HG02798 (cell line): Measurements from ENCODE around the gene PPP1R9A.

Experiments
- ATAC-seq: cut with Tn5 transposase; IDR thresholded peaks from one replicate; pipeline ENCODE4 v1.9.1; 2021; ENCODE audit warnings: mild to moderate bottlenecking; ENCODE audit not compliant: unreplicated experiment, poor library complexity

PPP1R9A gene

GRCh38 chr7:95088536-95089215 lies 181.3 kb downstream of the PPP1R9A start:
- ATAC-seq = no peak

- no peak for ATAC-seq
Observed at GRCh38 chr7:95089414-95090315, 182.3 kb downstream of the PPP1R9A start.

GRCh38 chr7:95092324-95092723 lies 184.9 kb downstream of the PPP1R9A start:
- ATAC-seq = no peak

GRCh38 chr7:95095259-95095965 lies 188.0 kb downstream of the PPP1R9A start:
- ATAC-seq = no peak

GRCh38 chr7:95095966-95096540 lies 188.7 kb downstream of the PPP1R9A start:
- ATAC-seq = no peak

- ATAC-seq = no peak
Observed at GRCh38 chr7:95097291-95097690, 189.9 kb downstream of the PPP1R9A start.

DNA sequence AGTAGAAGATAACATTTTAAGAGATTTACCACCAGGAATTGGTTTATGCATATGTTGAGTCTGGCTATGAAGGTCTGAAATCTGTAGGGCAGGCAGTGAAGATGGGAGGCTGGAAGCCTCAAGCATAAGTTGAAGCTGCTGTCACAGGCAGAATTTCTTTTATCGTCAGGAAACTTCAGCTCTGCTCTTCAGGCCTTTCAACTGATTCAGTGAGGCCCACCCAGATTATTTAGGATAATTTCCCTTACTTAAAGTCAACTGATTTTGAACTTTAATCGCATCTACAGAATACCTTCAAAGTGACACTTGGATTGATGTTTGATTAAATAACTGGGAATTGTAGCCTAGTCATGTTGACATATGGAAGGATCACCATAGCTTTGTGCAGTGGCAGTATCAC lies 190.5 kb downstream of the PPP1R9A start:
- no peak for ATAC-seq

GRCh38 chr7:95099106-95099505 lies 191.7 kb downstream of the PPP1R9A start:
- no peak for ATAC-seq

GRCh38 chr7:95101422-95101821 lies 194.0 kb downstream of the PPP1R9A start:
- no peak for ATAC-seq

- no peak for ATAC-seq
Observed at GRCh38 chr7:95102662-95103061, 195.3 kb downstream of the PPP1R9A start.

- ATAC-seq = no peak
Observed at GRCh38 chr7:95104739-95105138, 197.3 kb downstream of the PPP1R9A start.

GRCh38 chr7:95105627-95106026 lies 198.2 kb downstream of the PPP1R9A start:
- no peak for ATAC-seq

DNA sequence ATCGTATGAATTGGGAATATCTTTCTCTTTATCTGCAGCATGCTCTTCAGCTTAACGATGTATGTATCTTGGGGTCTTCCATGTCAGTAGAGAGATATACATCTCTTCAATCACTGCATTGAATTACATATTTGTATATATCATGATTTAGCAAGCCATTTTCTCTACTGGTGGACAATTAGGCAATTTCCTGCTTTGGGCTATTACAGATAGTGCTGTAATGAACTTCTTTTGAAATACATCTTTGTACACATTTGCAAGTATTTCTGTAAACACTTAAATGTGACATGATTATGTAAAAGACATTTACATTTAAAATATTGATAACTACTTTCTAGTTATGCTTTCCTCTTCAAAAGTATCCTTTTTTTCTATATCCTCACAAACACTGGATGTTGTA lies 199.0 kb downstream of the PPP1R9A start:
- ATAC-seq = no peak

GRCh38 chr7:95110707-95111106 lies 203.3 kb downstream of the PPP1R9A start:
- ATAC-seq = no peak

- ATAC-seq = no peak
Observed at GRCh38 chr7:95113590-95113989, 206.2 kb downstream of the PPP1R9A start.

DNA sequence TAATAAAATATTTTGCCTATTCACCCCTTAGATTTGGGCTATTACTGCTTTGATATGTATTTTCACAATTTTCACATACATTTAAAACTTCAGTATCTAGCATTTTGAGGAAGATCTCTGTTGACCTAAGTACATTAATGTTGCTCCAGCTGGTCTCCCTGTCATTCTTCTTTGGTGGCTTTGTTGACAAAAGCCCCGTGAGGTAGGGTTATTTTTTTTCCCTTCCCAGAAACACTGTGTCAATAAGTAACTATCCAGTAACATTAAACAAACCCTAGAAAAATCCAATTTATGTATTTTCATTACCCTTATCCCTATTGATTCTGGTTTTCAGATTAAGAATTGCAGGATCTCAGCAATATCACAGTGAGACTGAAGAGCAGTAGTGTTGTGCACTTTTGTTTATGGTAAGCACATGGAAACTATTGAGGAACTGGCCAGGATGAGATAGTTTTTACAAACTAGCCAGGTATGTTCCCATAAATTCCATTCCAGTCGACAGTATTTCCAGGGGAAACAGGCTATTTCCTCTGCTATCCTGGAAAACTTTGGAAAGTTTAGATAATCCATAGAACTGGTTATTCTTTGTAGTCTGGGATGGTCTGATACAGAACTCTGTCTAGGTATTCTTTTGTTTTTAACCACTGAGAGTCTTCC lies 218.8 kb downstream of the PPP1R9A start:
- no peak for ATAC-seq

GRCh38 chr7:95132500-95132899 lies 225.1 kb downstream of the PPP1R9A start:
- ATAC-seq = no peak

DNA sequence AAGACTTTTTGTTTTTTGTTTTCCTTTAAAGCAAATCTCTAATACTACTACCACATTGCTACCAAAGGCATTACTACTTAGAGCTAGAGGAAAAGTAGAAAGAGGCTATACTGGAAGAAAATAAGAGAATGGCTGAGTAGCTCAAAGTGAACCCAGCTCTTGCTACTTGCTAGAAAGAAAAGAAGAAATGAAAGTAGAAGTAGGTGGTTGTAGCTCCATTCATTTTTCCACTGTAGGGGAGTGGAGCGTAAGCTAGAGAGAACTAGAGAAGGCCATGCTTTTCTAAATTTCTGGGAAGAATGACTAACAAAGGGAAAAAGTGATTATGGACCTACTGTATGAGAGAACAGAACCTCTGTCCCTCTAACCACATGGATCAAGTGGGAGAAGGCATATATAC lies 232.5 kb downstream of the PPP1R9A start:
- ATAC-seq = no peak

GRCh38 chr7:95141755-95142154 lies 234.4 kb downstream of the PPP1R9A start:
- ATAC-seq = no peak

DNA sequence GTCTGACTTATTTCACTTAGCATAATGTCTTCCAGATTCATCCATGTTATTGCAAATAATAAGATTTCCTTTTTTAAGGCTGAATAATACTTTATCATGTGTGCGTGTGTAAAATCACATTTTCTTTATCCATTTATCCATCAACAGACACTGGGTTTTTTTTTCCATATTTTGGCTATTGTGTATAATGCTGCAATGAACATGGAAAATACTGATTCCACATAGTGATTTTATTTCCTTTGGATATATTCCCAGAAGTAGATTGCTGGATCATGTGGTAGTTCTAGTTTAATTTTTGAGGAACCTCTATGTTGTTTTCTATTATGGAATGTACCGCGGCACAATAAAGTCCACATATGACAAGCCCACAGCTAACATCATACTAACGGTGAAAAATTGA lies 236.9 kb downstream of the PPP1R9A start:
- no peak for ATAC-seq
